Measurements from ENCODE around the gene ALK. TPM values are rescaled to one million over a fixed set of nuclear protein-coding genes. Genes with fewer than 3 reads are reported as not detected.

ALK gene
- total and polyA plus RNA-seq, 10 of the 15 experiments (the other 5 are each of a cell fraction or from before 2014, with no cell fraction given), result 0.11 TPM; not detected in 9

DNA sequence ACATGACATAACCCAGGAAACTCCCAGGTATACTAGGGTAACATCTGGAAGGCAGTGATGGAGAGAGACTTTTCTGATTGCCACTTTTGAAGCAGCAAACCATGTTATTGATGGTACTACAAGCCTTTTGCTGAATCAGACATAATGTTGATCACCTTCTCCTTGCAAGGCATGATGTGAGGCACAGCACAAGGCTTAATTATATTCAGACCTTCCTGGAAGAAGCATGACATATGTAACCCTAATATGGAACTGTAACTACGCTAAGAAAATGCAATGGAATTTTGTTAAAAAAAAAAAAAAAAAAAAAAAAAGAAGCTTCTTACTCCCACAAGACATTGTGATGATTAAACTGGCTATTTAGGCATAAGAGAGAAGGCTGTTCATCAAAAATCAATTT lies 145.4 kb downstream of the ALK start:
- FAIRE-seq, result no peak
- in situ Hi-C loops (cut with MboI), result no loop called here

DNA sequence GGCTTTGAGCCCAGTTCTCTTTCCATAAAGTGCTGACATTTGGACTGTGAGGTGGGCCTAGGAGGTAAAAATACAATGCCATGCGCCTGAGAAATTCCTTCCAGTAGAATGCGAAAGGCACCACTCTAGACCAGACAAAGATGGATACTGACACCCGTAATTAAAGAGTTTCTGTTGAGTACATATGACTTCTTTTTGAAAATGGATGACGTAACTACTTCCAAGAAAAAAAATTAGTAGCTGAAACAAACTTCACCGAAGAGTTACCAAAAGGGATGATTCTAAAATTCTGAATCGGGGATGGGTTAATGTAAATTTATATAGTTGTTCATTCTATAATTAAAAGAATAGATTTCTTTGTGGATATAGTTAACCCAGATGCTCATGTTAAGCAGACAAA lies 146.8 kb downstream of the ALK start:
- Histone ChIP-seq H4K20me1 (ENCODE audit: control insufficient read depth, insufficient read depth) (no peaks in the 10 kb centered on the region), H3K27me3 (replicated peaks in 1 of 2; ENCODE audit: control insufficient read depth in 2 of 2, insufficient read depth in 2 of 2, low read length in 1 of 2) (no peaks in the 10 kb centered on the region), H3K4me3 (no peak overlapping the region), H3K9me3 (replicated peaks; ENCODE audit: control insufficient read depth, insufficient read depth, low read length) (no peaks in the 10 kb centered on the region), H3K79me2 (ENCODE audit: control insufficient read depth, insufficient read depth, low read length) (no peaks in the 10 kb centered on the region), H3K9ac (ENCODE audit: control insufficient read depth, insufficient read depth, low read length) (no peak overlapping the region), H2AFZ (ENCODE audit: control insufficient read depth, low read depth, low read length) (no peak overlapping the region), H3K4me2 (ENCODE audit: control insufficient read depth, insufficient read depth) (no peak overlapping the region), H3K4me1 (ENCODE audit: control insufficient read depth, insufficient read depth, low read length) (no peaks in the 10 kb centered on the region), H3K27ac (ENCODE audit: control insufficient read depth, insufficient read depth) (no peak overlapping the region), H3K36me3 (ENCODE audit: control insufficient read depth in 2 of 2, insufficient read depth in 2 of 2, low read length in 1 of 2) (no peaks in the 10 kb centered on the region)
- BruUV-seq (replicated peaks), result no TSS peak
- ChIA-PET SMC1A (ENCODE audit: uncharacterized antibody, unreplicated experiment) (no interaction called here), RAD21 (ENCODE audit: unreplicated experiment) (no interaction called here), CTCF (interaction anchor here (0.6 to 0.8 kb wide), 2 partner anchors 14 to 509 kb away, joined by 3 read pairs; no protein-coding TSS in a partner anchor), POLR2A (no interaction called here)
- WGBS (ENCODE audit: insufficient coverage, insufficient replicate concordance, low lambda C conversion rate, missing lambda C conversion rate), result 39% methylated on average over 6 of the region's 6 CpGs
- no peak for ATAC-seq
- no peak for FAIRE-seq
- intact Hi-C loops (cut with micrococcal nuclease; ENCODE audit: unreplicated experiment), result no loop called here
- in situ Hi-C loops (cut with MboI), result no loop called here
- DNase-seq (ENCODE audit: low read depth, low spot score), result no peak
- TF ChIP-seq, protein P1, sequence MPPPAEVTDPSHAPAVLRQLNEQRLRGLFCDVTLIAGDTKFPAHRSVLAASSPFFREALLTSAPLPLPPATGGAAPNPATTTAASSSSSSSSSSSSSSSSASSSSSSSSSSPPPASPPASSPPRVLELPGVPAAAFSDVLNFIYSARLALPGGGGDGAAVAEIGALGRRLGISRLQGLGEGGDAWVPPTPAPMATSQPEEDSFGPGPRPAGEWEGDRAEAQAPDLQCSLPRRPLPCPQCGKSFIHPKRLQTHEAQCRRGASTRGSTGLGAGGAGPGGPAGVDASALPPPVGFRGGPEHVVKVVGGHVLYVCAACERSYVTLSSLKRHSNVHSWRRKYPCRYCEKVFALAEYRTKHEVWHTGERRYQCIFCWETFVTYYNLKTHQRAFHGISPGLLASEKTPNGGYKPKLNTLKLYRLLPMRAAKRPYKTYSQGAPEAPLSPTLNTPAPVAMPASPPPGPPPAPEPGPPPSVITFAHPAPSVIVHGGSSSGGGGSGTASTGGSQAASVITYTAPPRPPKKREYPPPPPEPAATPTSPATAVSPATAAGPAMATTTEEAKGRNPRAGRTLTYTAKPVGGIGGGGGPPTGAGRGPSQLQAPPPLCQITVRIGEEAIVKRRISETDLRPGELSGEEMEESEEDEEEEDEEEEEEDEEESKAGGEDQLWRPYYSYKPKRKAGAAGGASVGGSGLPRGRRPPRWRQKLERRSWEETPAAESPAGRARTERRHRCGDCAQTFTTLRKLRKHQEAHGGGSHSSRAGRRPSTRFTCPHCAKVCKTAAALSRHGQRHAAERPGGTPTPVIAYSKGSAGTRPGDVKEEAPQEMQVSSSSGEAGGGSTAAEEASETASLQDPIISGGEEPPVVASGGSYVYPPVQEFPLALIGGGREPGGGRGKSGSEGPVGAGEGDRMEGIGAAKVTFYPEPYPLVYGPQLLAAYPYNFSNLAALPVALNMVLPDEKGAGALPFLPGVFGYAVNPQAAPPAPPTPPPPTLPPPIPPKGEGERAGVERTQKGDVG (CRISPR knock-in tag; IDR thresholded peaks at IDR 0.05), result no peak
- TF ChIP-seq ZNF207 (IDR thresholded peaks at IDR 0.05; ENCODE audit: borderline replicate concordance), result no peak
- TF ChIP-seq ESRRA (IDR thresholded peaks at IDR 0.05; ENCODE audit: low read length), result no peak
- no peak for TF ChIP-seq ZBTB33 (IDR thresholded peaks at IDR 0.05)
- TF ChIP-seq BRCA1 (IDR thresholded peaks at IDR 0.05; ENCODE audit: low read depth, low read length), result no peak
- TF ChIP-seq NKRF (conservative IDR thresholded peaks at IDR 0.05), result no peak
- no peak for TF ChIP-seq FOXK2 (IDR thresholded peaks at IDR 0.05)
- no peak for TF ChIP-seq IKZF1 (conservative IDR thresholded peaks at IDR 0.05)

More for the DNA sequence above, 145.4 kb downstream of the ALK start:
- no peaks in the 10 kb centered on the region for H3K36me3 ChIP-seq (ENCODE audit: control insufficient read depth in 2 of 2, insufficient read depth in 2 of 2, low read length in 1 of 2)
- DNase-seq (ENCODE audit: low read depth, low spot score) (no peak), ATAC-seq (no peak)
- 20% methylated on average over 1 of the region's 1 CpG for WGBS (ENCODE audit: insufficient coverage, insufficient replicate concordance, low lambda C conversion rate, missing lambda C conversion rate)
- no peaks in the 10 kb centered on the region for H3K4me1 ChIP-seq (ENCODE audit: control insufficient read depth, insufficient read depth, low read length)
- intact Hi-C loops (cut with micrococcal nuclease; ENCODE audit: unreplicated experiment), result no loop called here
- H3K27ac ChIP-seq (ENCODE audit: control insufficient read depth, insufficient read depth), result no peak overlapping the region
- H4K20me1 ChIP-seq (ENCODE audit: control insufficient read depth, insufficient read depth), result no peaks in the 10 kb centered on the region
- ChIA-PET CTCF (no interaction called here), SMC1A (ENCODE audit: uncharacterized antibody, unreplicated experiment) (interaction anchor here (0.6 kb wide), 1 partner anchor 107 kb away, joined by 3 read pairs; no protein-coding TSS in a partner anchor), RAD21 (ENCODE audit: unreplicated experiment) (no interaction called here), POLR2A (no interaction called here)
- H3K9ac ChIP-seq (ENCODE audit: control insufficient read depth, insufficient read depth, low read length), result no peak overlapping the region
- no peaks in the 10 kb centered on the region for H3K27me3 ChIP-seq (replicated peaks in 1 of 2; ENCODE audit: control insufficient read depth in 2 of 2, insufficient read depth in 2 of 2, low read length in 1 of 2)
- H3K9me3 ChIP-seq (replicated peaks; ENCODE audit: control insufficient read depth, insufficient read depth, low read length), result no peaks in the 10 kb centered on the region
- H3K79me2 ChIP-seq (ENCODE audit: control insufficient read depth, insufficient read depth, low read length), result no peaks in the 10 kb centered on the region
- H3K4me3 ChIP-seq, result no peak overlapping the region
- no peak for TF ChIP-seq RELA (IDR thresholded peaks at IDR 0.05; ENCODE audit: borderline replicate concordance, partially characterized antibody)
- BruUV-seq (replicated peaks), result no TSS peak
- no peak overlapping the region for H2AFZ ChIP-seq (ENCODE audit: control insufficient read depth, low read depth, low read length)
- no peak overlapping the region for H3K4me2 ChIP-seq (ENCODE audit: control insufficient read depth, insufficient read depth)

Measured in GM12878 (cell line).